Measurements from ENCODE around the gene BLOC1S6.

Gene BLOC1S6

DNA sequence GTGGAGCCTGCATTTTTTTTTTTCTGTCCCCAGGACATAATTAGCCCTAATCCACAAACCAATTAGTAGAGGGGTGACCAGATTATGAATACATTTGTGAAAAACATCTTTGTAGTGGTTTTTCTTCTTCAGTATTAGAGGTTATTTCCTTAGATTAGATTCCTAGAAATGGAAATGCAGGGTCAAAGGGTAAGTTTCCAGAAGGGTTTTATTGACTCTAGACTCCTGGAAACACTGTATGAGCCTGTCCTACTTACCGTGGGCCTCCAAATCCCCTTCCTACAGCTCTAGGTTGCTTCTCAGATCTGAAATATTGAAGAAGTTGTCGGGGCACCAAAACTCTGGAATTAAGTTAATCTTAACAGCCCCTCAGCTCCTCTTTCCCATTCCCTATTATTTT is 70.1 kb downstream of the BLOC1S6 start:
- TF ChIP-seq, protein P1, sequence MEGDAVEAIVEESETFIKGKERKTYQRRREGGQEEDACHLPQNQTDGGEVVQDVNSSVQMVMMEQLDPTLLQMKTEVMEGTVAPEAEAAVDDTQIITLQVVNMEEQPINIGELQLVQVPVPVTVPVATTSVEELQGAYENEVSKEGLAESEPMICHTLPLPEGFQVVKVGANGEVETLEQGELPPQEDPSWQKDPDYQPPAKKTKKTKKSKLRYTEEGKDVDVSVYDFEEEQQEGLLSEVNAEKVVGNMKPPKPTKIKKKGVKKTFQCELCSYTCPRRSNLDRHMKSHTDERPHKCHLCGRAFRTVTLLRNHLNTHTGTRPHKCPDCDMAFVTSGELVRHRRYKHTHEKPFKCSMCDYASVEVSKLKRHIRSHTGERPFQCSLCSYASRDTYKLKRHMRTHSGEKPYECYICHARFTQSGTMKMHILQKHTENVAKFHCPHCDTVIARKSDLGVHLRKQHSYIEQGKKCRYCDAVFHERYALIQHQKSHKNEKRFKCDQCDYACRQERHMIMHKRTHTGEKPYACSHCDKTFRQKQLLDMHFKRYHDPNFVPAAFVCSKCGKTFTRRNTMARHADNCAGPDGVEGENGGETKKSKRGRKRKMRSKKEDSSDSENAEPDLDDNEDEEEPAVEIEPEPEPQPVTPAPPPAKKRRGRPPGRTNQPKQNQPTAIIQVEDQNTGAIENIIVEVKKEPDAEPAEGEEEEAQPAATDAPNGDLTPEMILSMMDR (IDR thresholded peaks at IDR 0.05; ENCODE audit: insufficient read depth, low read depth, low read length, missing control alignments) = no peak
- no peak overlapping the region for H3K4me3 ChIP-seq (ENCODE audit: low read depth, low read length)
- no peak for DNase-seq (ENCODE audit: low read depth)

DNA sequence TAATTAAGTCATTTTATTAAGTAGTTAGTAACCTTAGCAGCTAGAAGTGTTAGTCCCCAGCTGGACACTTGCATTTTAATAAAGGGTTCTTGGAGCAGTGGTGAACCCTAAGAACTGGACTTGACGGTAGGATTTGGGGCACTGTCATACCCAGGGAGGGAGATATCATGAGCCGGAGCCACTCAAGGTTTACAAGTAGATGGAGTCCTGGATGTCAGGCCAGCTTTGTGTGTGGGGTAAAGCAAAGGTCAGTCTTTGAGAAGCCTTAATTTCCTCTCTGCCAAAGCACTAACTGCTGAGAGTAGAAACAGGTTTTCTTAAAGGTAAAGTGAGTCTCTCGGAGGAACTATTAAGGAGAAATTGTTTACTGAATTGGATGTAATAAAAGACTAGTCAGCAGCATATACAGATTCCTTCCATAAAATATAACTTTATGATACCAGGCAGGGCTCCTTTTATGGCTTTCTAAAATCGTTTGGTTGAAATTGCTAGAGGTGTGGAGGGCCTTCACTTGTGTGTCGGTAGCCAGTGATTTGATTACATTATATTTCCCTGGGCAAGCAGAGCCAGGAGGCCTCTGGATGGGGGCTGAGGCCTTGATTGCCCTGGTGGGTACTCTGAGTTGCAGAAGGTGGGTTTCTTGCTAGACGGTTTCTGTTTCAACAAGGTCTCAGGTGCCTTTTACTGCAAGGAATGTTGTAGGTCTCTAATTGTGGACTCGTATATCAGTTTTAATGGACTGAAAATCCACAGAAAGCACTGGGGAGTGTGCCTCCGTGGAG is 70.8 kb downstream of the BLOC1S6 start:
- TF ChIP-seq, protein P1 (IDR thresholded peaks at IDR 0.05; ENCODE audit: insufficient read depth, low read depth, low read length, missing control alignments) = no peak
- DNase-seq (ENCODE audit: low read depth) = no peak

More for the DNA sequence above, 70.8 kb downstream of the BLOC1S6 start:
- H3K4me3 ChIP-seq (ENCODE audit: low read depth, low read length) = no peak overlapping the region
